K562 (cell line): Measurements from ENCODE around the gene MADCAM1. TPM values are rescaled to one million over a fixed set of nuclear protein-coding genes. Genes with fewer than 3 reads are reported as not detected.

Source experiments
- ATAC-seq: fragments of 200-7000 bp; cut with Tn5 transposase; 3 replicates; pipeline ENCODE4 v1.9.1; 2020; ENCODE audit warnings: moderate library complexity
- BruUV-seq: library from RNA; stranded (reverse); fragments of 400-500 nt; replicated peaks from 2 replicates; lab custom pipeline; 2021; lab: Mats Ljungman, UMichigan
- CTCF ChIA-PET: fragments of 300-600 bp; formaldehyde crosslinking; extraction: SDS; loops from one replicate; lab custom pipeline; 2021; ENCODE audit warnings: low intra/inter-chr PET ratio; lab: Yijun Ruan, JAX
- POLR2A ChIA-PET: fragments of 300-600, 350-650 bp; sonication (Branson Sonifier 250); formaldehyde crosslinking; extraction: SDS; loops from one replicate; lab custom pipeline; 2021; ENCODE audit warnings: antibody characterized with exemption, inconsistent platforms; lab: Yijun Ruan, JAX
- DNase-seq, 4 experiments: peaks; one replicate each; pipeline versions ENCODE4 v3.0.0 to v3.0.0-alpha.2; 2011 to 2018; ENCODE audit warnings: low spot score in 3 of 4, mixed read lengths in 3 of 4; ENCODE audit errors: extremely low read depth in 1 of 4
- FAIRE-seq: peaks from 2 replicates; lab custom pipeline; 2011; peaks lifted over from hg19 to GRCh38; lab: Jason Lieb, UNC
- H2AFZ ChIP-seq: 2 replicates; pipeline ENCODE4 v1.6.0; 2011; ENCODE audit warnings: low read depth, low read length, control low read depth, inconsistent platforms
- H3K27ac ChIP-seq: fragments of 200-600 bp; 3 replicates; pipeline ENCODE4 v1.8.0; 2011; ENCODE audit warnings: low read depth, mild to moderate bottlenecking, control low read depth, inconsistent platforms, low read length, moderate library complexity, mixed read lengths; ENCODE audit errors: extremely low read depth
- H3K27me3 ChIP-seq, 2 experiments: fragments of 300-600 bp in 1 of 2; 2 replicates in 1 of 2; 3 replicates in 1 of 2; pipeline versions ENCODE4 v1.6.0 to v1.8.0; 2011; ENCODE audit warnings: inconsistent platforms in 2 of 2, low read length in 2 of 2, mild to moderate bottlenecking in 1 of 2, mixed read lengths in 1 of 2, moderate library complexity in 1 of 2; ENCODE audit not compliant: control insufficient read depth in 2 of 2, insufficient read depth in 2 of 2
- H3K36me3 ChIP-seq: fragments of 300-600 bp; 3 replicates; pipeline ENCODE4 v1.8.0; 2011; ENCODE audit warnings: mild to moderate bottlenecking, low read length, inconsistent platforms; ENCODE audit not compliant: control insufficient read depth, insufficient read depth
- H3K4me1 ChIP-seq, 2 experiments: fragments of 200-600 bp in 1 of 2; replicated peaks in 1 of 2; 2 replicates in 1 of 2; 3 replicates in 1 of 2; pipeline versions ENCODE4 v1.5.1 to v1.8.0; 2011; ENCODE audit warnings: inconsistent platforms in 2 of 2, low read length in 2 of 2, mild to moderate bottlenecking in 1 of 2, mixed read lengths in 1 of 2, moderate library complexity in 1 of 2; ENCODE audit not compliant: control insufficient read depth in 2 of 2, insufficient read depth in 2 of 2
- H3K4me2 ChIP-seq: 2 replicates; pipeline ENCODE4 v1.6.1; 2011; ENCODE audit warnings: low read length, control low read depth, inconsistent platforms, mixed read lengths; ENCODE audit not compliant: insufficient read depth
- H3K4me3 ChIP-seq: fragments of 200-600 bp; sonication (generic), shearing (Covaris generic); 2 replicates; pipeline ENCODE4 v1.5.1; 2016; ENCODE audit warnings: control low read depth, inconsistent platforms
- H3K79me2 ChIP-seq: fragments of 200-600 bp; 3 replicates; pipeline ENCODE4 v1.8.0; 2011; ENCODE audit warnings: low read length, inconsistent platforms; ENCODE audit not compliant: control insufficient read depth, insufficient read depth
- H3K9ac ChIP-seq, 2 experiments: 2 replicates each; pipeline versions ENCODE4 v1.6.0 to v1.6.1; 2011; ENCODE audit warnings: low read depth in 2 of 2, low read length in 2 of 2, control low read depth in 1 of 2, inconsistent platforms in 1 of 2, mild to moderate bottlenecking in 1 of 2, mixed read lengths in 1 of 2; ENCODE audit not compliant: insufficient read depth in 1 of 2
- H3K9me1 ChIP-seq: one replicate; pipeline ENCODE4 v1.6.0; 2011; ENCODE audit warnings: inconsistent platforms, mild to moderate bottlenecking, low read length, moderate library complexity; ENCODE audit not compliant: control insufficient read depth, insufficient read depth
- H3K9me3 ChIP-seq: replicated peaks from 2 replicates; pipeline ENCODE4 v1.5.1; 2011; ENCODE audit warnings: low read depth, low read length, inconsistent platforms; ENCODE audit not compliant: control insufficient read depth, insufficient read depth
- H4K20me1 ChIP-seq: replicated peaks from 2 replicates; pipeline ENCODE4 v1.6.1; 2011; ENCODE audit warnings: low read length, inconsistent platforms, mixed read lengths; ENCODE audit not compliant: control insufficient read depth, insufficient read depth
- CREB1 ChIP-seq, 2 experiments: sonication (generic) in 1 of 2; formaldehyde crosslinking in 1 of 2; IDR thresholded peaks; 2 replicates each; pipeline versions ENCODE4 v1.6.1 to v1.8.0; 2012 to 2022; ENCODE audit warnings: inconsistent platforms in 1 of 2, mild to moderate bottlenecking in 1 of 2, missing genetic modification reagents in 1 of 2, moderate library complexity in 1 of 2
- HOXB6 ChIP-seq: fragments of 250-450 bp; sonication (Bioruptor Pico); IDR thresholded peaks from 2 replicates; pipeline ENCODE4 v1.5.1; 2022; ENCODE audit warnings: mild to moderate bottlenecking, borderline replicate concordance
- ZBTB33 ChIP-seq: sonication (generic); formaldehyde crosslinking; IDR thresholded peaks from 2 replicates; pipeline ENCODE4 v1.8.1; 2023; ENCODE audit warnings: mild to moderate bottlenecking, missing genetic modification reagents
- ZC3H8 ChIP-seq: fragments of 450-650 bp; IDR thresholded peaks from 2 replicates; pipeline ENCODE4 v1.6.1; 2017
- ZEB2 ChIP-seq: fragments of 450-650 bp; IDR thresholded peaks from 2 replicates; pipeline ENCODE4 v1.6.1; 2016
- WGBS: fragments of 100-300 bp; shearing (Covaris generic); methylation state at CpG from one replicate; pipeline ENCODE4 v1.1.6; 2016; ENCODE audit warnings: low coverage, mixed read lengths; ENCODE audit not compliant: insufficient coverage; ENCODE audit errors: missing lambda C conversion rate; 5-methylcytosine and 5-hydroxymethylcytosine counted together
- in situ Hi-C: fragments of 300-500 bp; cut with MboI; formaldehyde crosslinking; loops from 4 replicates; pipeline ENCODE4 v1.15.0; 2018; ENCODE audit warnings: inconsistent platforms, mixed read lengths
- intact Hi-C: fragments of 100-400 bp; cut with micrococcal nuclease; formaldehyde crosslinking; loops from 2 replicates; pipeline ENCODE4 v1.14.2; 2022
- polyA plus RNA-seq, 8 experiments: library from polyadenylated mRNA; depleted of rRNA in 4 of 8; stranded (reverse) in 5 of 8; unstranded in 3 of 8; fragments of >200 nt; fragmentation: Nextera tagmentation in 2 of 8; fragmentation: Illumina TruSeq in 1 of 8; extraction: Ambion mirVana in 2 of 8; extraction: Trizol in 1 of 8; gene quantifications; 2 replicates each; pipeline versions ENCODE4 v1.2.1 to v1.2.3, GENCODE V29; 2011 to 2014; ENCODE audit warnings: inconsistent platforms in 1 of 8, missing spikeins in 1 of 8
- total RNA-seq, 7 experiments: library from RNA; depleted of rRNA in 6 of 7; stranded (reverse); fragments of >200 nt in 6 of 7; fragmentation: Illumina TruSeq in 2 of 7; extraction: Trizol in 2 of 7; gene quantifications; 2 replicates each; pipeline versions ENCODE4 v1.2.1 to v1.2.3, GENCODE V29; 2011 to 2021; ENCODE audit warnings: low replicate concordance in 1 of 7
- TF ChIP-seq, protein P1 (sequence below), 2 experiments: fragments of 450-650 bp; IDR thresholded peaks; 2 replicates each; pipeline ENCODE4 v1.6.1; 2016

Gene MADCAM1
- total and polyA plus RNA-seq, 9 of the 15 experiments (the other 6 are each of a cell fraction or from before 2014, with no cell fraction given) = 0.09 to 0.36 (median 0.09) TPM; not detected in 6

DNA sequence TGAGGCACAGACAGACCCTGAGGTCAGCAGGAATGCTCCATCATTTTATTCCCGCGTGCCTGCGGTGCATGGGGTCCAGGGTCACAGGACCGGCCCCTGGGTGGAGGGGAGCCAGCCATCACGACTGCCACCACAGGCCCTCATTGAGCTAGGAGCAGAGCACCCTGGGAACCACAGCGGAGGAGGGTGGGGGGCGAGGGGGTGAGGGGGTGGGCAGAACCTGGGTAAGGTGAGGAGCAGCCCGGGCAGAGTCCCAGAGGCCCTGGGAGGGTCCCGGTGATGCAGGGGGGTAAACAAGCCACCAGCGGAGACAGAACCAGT lies 1.2 kb upstream of the MADCAM1 start:
- Histone ChIP-seq H3K27ac (no peak overlapping the region), H3K4me1 (peaks cover 0 to 60% of the 10 kb centered on the region in 2 experiments; a peak in 3 of 5 replicates), H3K9me1 (no peaks in the 10 kb centered on the region), H3K27me3 (no peaks in the 10 kb centered on the region), H4K20me1 (no peaks in the 10 kb centered on the region), H3K4me2 (no peak overlapping the region), H3K4me3 (no peak overlapping the region), H3K9ac (no peak overlapping the region), H3K79me2 (no peaks in the 10 kb centered on the region), H3K9me3 (no peaks in the 10 kb centered on the region), H3K36me3 (no peaks in the 10 kb centered on the region), H2AFZ (no peak overlapping the region)
- DNase-seq (no peak), ATAC-seq (no peak), FAIRE-seq (no peak)
- ChIA-PET POLR2A (interaction anchor here (0.5 to 1.8 kb wide), 4 partner anchors 11 to 205 kb away, joined by 3 to 6 read pairs (median 4); no protein-coding TSS in a partner anchor), CTCF (no interaction called here)
- in situ Hi-C loops = no loop called here
- intact Hi-C loops = no loop called here
- WGBS = 40% methylated on average over 9 of the region's 10 CpGs
- TF ChIP-seq ZC3H8 (no peak), CREB1 (IDR thresholded peaks at IDR 0.05) (no peak), CREB1 (CRISPR knock-in tag; IDR thresholded peaks at IDR 0.05) (no peak), ZEB2 (no peak), ZBTB33 (CRISPR knock-in tag) (peak; percentile 7; the same call in 1 of the 2 replicates), HOXB6 (CRISPR knock-in tag) (no peak)
- TF ChIP-seq, protein P1, sequence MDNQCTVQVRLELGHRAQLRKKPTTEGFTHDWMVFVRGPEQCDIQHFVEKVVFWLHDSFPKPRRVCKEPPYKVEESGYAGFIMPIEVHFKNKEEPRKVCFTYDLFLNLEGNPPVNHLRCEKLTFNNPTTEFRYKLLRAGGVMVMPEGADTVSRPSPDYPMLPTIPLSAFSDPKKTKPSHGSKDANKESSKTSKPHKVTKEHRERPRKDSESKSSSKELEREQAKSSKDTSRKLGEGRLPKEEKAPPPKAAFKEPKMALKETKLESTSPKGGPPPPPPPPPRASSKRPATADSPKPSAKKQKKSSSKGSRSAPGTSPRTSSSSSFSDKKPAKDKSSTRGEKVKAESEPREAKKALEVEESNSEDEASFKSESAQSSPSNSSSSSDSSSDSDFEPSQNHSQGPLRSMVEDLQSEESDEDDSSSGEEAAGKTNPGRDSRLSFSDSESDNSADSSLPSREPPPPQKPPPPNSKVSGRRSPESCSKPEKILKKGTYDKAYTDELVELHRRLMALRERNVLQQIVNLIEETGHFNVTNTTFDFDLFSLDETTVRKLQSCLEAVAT (IDR thresholded peaks at IDR 0.05) = no peak
- no TSS peak for BruUV-seq
